ENCODE results near the gene ALK.

GRCh38 chr2:29766191-29766590 is 155.2 kb downstream of the ALK start:
- TF ChIP-seq CTCF (conservative IDR thresholded peaks at IDR 0.05 in 1 of 2, IDR thresholded peaks at IDR 0.05 in 1 of 2; ENCODE audit: low read depth in 1 of 2, low read length in 2 of 2) (no peak), EZH2 (IDR thresholded peaks at IDR 0.05; ENCODE audit: low read length, missing control alignments) (no peak)
